ENCODE results near the gene TMEM247. TPM values are rescaled to one million over a fixed set of nuclear protein-coding genes. Genes with fewer than 3 reads are reported as not detected.

Gene TMEM247
- total RNA-seq, 3 donors from 2014 or later (not counting 1 experiment from before 2014, with no cell fraction given): not detected

GRCh38 chr2:46469116-46469515, 10.2 kb upstream of the TMEM247 start:
- no peaks in the 10 kb centered on the region for H3K9me3 Mint-ChIP-seq
- H3K27ac Mint-ChIP-seq: no peak overlapping the region
- H3K36me3 ChIP-seq (ENCODE audit: control insufficient read depth, insufficient read depth, low read length): no peaks in the 10 kb centered on the region
- no peaks in the 10 kb centered on the region for H3K9me3 ChIP-seq (ENCODE audit: control insufficient read depth, insufficient read depth, low read length)
- no peaks in the 10 kb centered on the region for H3K36me3 Mint-ChIP-seq
- H3K27me3 Mint-ChIP-seq (ENCODE audit: low read depth in 2 of 2): peaks cover 2 to 3% of the 10 kb centered on the region in 2 donors
- no peak for TF ChIP-seq CTCF (IDR thresholded peaks at IDR 0.05)
- ATAC-seq (no peak), DNase-seq (no peak)
- no peak overlapping the region for H3K4me3 Mint-ChIP-seq
- peaks cover 15 to 16% of the 10 kb centered on the region in 2 donors for H3K4me1 Mint-ChIP-seq
- no peak overlapping the region for H3K27ac ChIP-seq (ENCODE audit: low read length)
- no peaks in the 10 kb centered on the region for H3K27me3 ChIP-seq (ENCODE audit: control insufficient read depth, insufficient read depth, low read length)
- 90% methylated on average over 6 of the region's 6 CpGs for WGBS (ENCODE audit: insufficient coverage)
- peaks cover 9% of the 10 kb centered on the region for H3K4me1 ChIP-seq (ENCODE audit: control insufficient read depth, insufficient read depth, low read length)
- intact Hi-C loops (cut with micrococcal nuclease): no loop called here
- no peak overlapping the region for H3K4me3 ChIP-seq (ENCODE audit: low read length)

DNA sequence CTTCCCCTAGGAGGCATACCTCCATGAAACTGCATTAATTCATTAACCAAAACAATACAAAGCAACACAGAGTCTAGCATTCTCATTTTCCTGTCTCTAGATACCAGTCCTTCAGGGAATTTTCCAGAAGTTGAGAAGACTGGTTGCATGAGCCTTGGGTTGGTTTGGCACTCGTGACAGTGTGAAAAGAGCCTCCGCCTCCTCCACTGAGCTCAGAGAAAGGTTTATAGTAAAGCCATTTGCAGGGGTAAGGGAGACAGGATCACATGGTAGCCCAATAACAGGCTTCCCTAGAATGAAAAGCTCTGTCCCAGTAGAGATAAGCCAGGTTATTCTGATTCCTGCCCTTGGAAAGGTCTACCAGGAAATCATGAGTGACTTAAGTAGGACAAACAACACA, 9.7 kb upstream of the TMEM247 start:
- no peak for DNase-seq
- H3K9me3 ChIP-seq (ENCODE audit: control insufficient read depth, insufficient read depth, low read length): no peaks in the 10 kb centered on the region
- H3K27me3 ChIP-seq (ENCODE audit: control insufficient read depth, insufficient read depth, low read length): no peaks in the 10 kb centered on the region
- H3K27ac Mint-ChIP-seq: peak overlapping the region in 1 of 2 donors; percentile 72
- TF ChIP-seq CTCF (IDR thresholded peaks at IDR 0.05): no peak
- intact Hi-C loops (cut with micrococcal nuclease): no loop called here
- H3K4me1 ChIP-seq (ENCODE audit: control insufficient read depth, insufficient read depth, low read length): peaks cover 9% of the 10 kb centered on the region
- no peaks in the 10 kb centered on the region for H3K36me3 Mint-ChIP-seq
- H3K36me3 ChIP-seq (ENCODE audit: control insufficient read depth, insufficient read depth, low read length): no peaks in the 10 kb centered on the region
- no peak for ATAC-seq
- WGBS (ENCODE audit: insufficient coverage): 78% methylated on average over 2 of the region's 2 CpGs
- H3K4me1 Mint-ChIP-seq: peaks cover 10% of the 10 kb centered on the region in 2 donors
- H3K27me3 Mint-ChIP-seq (ENCODE audit: low read depth in 2 of 2): peaks cover 0 to 9% of the 10 kb centered on the region in 2 donors
- no peaks in the 10 kb centered on the region for H3K9me3 Mint-ChIP-seq
- no peak overlapping the region for H3K27ac ChIP-seq (ENCODE audit: low read length)
- H3K4me3 ChIP-seq (ENCODE audit: low read length): no peak overlapping the region
- H3K4me3 Mint-ChIP-seq: no peak overlapping the region

GRCh38 chr2:46470114-46470628, 9.2 kb upstream of the TMEM247 start:
- 38% methylated on average over 7 of the region's 7 CpGs for WGBS (ENCODE audit: insufficient coverage)
- H3K36me3 Mint-ChIP-seq: no peaks in the 10 kb centered on the region

More at GRCh38 chr2:46470114-46470628, 9.2 kb upstream of the TMEM247 start:
- no peak for TF ChIP-seq CTCF (IDR thresholded peaks at IDR 0.05)
- H3K9me3 Mint-ChIP-seq: peaks cover 0 to 2% of the 10 kb centered on the region in 2 donors
- H3K4me3 Mint-ChIP-seq: no peak overlapping the region
- peaks cover 8 to 9% of the 10 kb centered on the region in 2 donors for H3K4me1 Mint-ChIP-seq
- intact Hi-C loops (cut with micrococcal nuclease): no loop called here
- H3K4me3 ChIP-seq (ENCODE audit: low read length): no peak overlapping the region
- H3K27me3 ChIP-seq (ENCODE audit: control insufficient read depth, insufficient read depth, low read length): no peaks in the 10 kb centered on the region
- peaks cover 9% of the 10 kb centered on the region for H3K4me1 ChIP-seq (ENCODE audit: control insufficient read depth, insufficient read depth, low read length)
- no peaks in the 10 kb centered on the region for H3K36me3 ChIP-seq (ENCODE audit: control insufficient read depth, insufficient read depth, low read length)
- no peak for DNase-seq
- H3K27me3 Mint-ChIP-seq (ENCODE audit: low read depth in 2 of 2): peaks cover 4 to 13% of the 10 kb centered on the region in 2 donors
- peak overlapping the region; percentile 21 for H3K27ac ChIP-seq (ENCODE audit: low read length)
- H3K9me3 ChIP-seq (ENCODE audit: control insufficient read depth, insufficient read depth, low read length): no peaks in the 10 kb centered on the region
- ATAC-seq: peak in 2 of 3 donors; percentile 33 to 41
- peak overlapping the region in 1 of 2 donors; percentile 72 for H3K27ac Mint-ChIP-seq
